ENCODE data around the gene WNT2B. TPM values are rescaled to one million over a fixed set of nuclear protein-coding genes. Genes with fewer than 3 reads are reported as not detected.
"Not testable (repeated sequence)": the region's sequence is repeated elsewhere in the genome, so short reads cannot be mapped to it uniquely, and the experiment has no call there.

The WNT2B gene
- polyA plus RNA-seq, 3 donors = 0.07 to 0.79 TPM; not detected in 1

DNA sequence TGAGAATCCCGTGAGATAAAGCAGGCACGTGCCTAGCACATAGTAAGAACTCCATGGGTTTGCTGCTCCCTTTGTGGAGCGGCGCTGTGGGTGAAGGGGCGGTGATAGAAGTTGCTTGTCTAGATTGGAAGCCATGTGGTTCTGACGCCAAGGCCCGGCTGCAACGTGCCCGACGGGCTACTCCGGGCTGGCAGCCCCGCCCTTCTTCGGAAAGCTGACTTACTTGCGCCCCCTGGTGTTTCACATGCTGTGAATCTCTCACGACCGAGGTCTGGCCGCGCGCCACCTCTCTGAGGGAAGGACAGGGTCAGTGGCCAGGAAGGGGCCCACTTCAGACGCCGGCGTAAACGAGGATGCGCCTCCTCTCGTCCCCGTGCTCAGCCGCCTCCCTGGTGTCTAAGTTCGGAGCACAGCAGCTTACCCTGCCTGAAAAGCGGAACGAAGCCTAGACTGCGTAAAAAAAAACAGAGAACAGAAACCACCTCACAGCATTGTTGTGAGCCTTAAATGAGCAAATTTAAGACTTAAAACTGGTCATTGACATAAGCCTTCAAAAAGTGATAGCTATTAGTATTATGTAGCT is 42.6 kb upstream of the WNT2B start:
- peak; percentile 83 for TF ChIP-seq CTCF (IDR thresholded peaks at IDR 0.05)
- peaks cover 42% of the 10 kb centered on the region for H3K4me1 Mint-ChIP-seq
- Histone ChIP-seq H3K4me3 (replicated peaks in 1 of 3; ENCODE audit: low read depth in 2 of 3, low read length in 3 of 3) (peak overlapping the region in 2 of 3 experiments; percentile 0 to 49), H3K27me3 (ENCODE audit: control insufficient read depth in 2 of 2, insufficient read depth in 2 of 2, low read length in 2 of 2) (no peaks in the 10 kb centered on the region), H2AFZ (ENCODE audit: insufficient read depth, low read depth, low read length, poor library complexity, severe bottlenecking) (peak overlapping the region; percentile 62), H3K9ac (ENCODE audit: insufficient read depth, low read length, poor library complexity, severe bottlenecking) (no peak overlapping the region), H4K20me1 (ENCODE audit: insufficient read depth, low read length) (no peaks in the 10 kb centered on the region), H3K79me2 (ENCODE audit: insufficient read depth, low read length) (no peaks in the 10 kb centered on the region), H3K9me3 (replicated peaks in 1 of 2; ENCODE audit: control insufficient read depth in 1 of 2, insufficient read depth in 1 of 2, low read length in 2 of 2) (no peaks in the 10 kb centered on the region), H3K27ac (ENCODE audit: low read depth in 1 of 2, low read length in 2 of 2) (peak overlapping the region; percentile 69 to 87), H3K36me3 (replicated peaks in 1 of 2; ENCODE audit: control insufficient read depth in 1 of 2, insufficient read depth in 2 of 2, low read length in 2 of 2) (no peaks in the 10 kb centered on the region), H3K4me2 (replicated peaks; ENCODE audit: extremely low read depth, low read length, poor library complexity, severe bottlenecking) (peak overlapping the region; percentile 47), H3K4me1 (ENCODE audit: control insufficient read depth in 1 of 2, insufficient read depth in 2 of 2, low read length in 2 of 2) (peaks cover 24 to 28% of the 10 kb centered on the region in 2 donors)
- peak overlapping the region; percentile 84 to 95 (median 89) for H3K27ac Mint-ChIP-seq
- intact Hi-C loops (cut with micrococcal nuclease) = loop anchor here (1.0 to 10.0 kb wide), 3 partner anchors 74 to 149 kb away; partner anchors contain the start of genes CAPZA1 (in 1 of the 2) and ST7L (in 1 of the 2)
- H3K27me3 Mint-ChIP-seq (ENCODE audit: low read depth in 3 of 3) = peaks cover 3 to 5% (median 3%) of the 10 kb centered on the region in 3 donors
- peak; percentile 96 to 98 (median 98) for DNase-seq
- under 1% methylated on average over 28 of the region's 31 CpGs for WGBS (ENCODE audit: insufficient coverage)
- H3K36me3 Mint-ChIP-seq = no peaks in the 10 kb centered on the region
- H3K9me3 Mint-ChIP-seq = peaks cover 0 to 2% (median 0%) of the 10 kb centered on the region in 7 donors
- H3K4me3 Mint-ChIP-seq = peak overlapping the region; percentile 66 to 78

- intact Hi-C loops (cut with micrococcal nuclease); H4K20me1 ChIP-seq (ENCODE audit: insufficient read depth, low read length); H3K9me3 ChIP-seq (replicated peaks in 1 of 2; ENCODE audit: control insufficient read depth in 1 of 2, insufficient read depth in 1 of 2, low read length in 2 of 2); H3K27ac ChIP-seq (ENCODE audit: low read depth in 1 of 2, low read length in 2 of 2); H3K36me3 ChIP-seq (replicated peaks in 1 of 2; ENCODE audit: control insufficient read depth in 1 of 2, insufficient read depth in 2 of 2, low read length in 2 of 2); DNase-seq; H3K27me3 Mint-ChIP-seq (ENCODE audit: low read depth in 3 of 3); H3K4me2 ChIP-seq (replicated peaks; ENCODE audit: extremely low read depth, low read length, poor library complexity, severe bottlenecking); H3K9ac ChIP-seq (ENCODE audit: insufficient read depth, low read length, poor library complexity, severe bottlenecking); H3K4me3 Mint-ChIP-seq; H2AFZ ChIP-seq (ENCODE audit: insufficient read depth, low read depth, low read length, poor library complexity, severe bottlenecking); H3K9me3 Mint-ChIP-seq; H3K4me3 ChIP-seq (replicated peaks in 1 of 3; ENCODE audit: low read depth in 2 of 3, low read length in 3 of 3); H3K27me3 ChIP-seq (ENCODE audit: control insufficient read depth in 2 of 2, insufficient read depth in 2 of 2, low read length in 2 of 2); H3K79me2 ChIP-seq (ENCODE audit: insufficient read depth, low read length); H3K36me3 Mint-ChIP-seq: not testable (repeated sequence)
- 100% methylated on average over 2 of the region's 7 CpGs for WGBS (ENCODE audit: insufficient coverage)
- peak overlapping the region in 2 of 7 donors; percentile 25 to 74 for H3K27ac Mint-ChIP-seq
- peaks cover 24 to 28% of the 10 kb centered on the region in 2 donors for H3K4me1 ChIP-seq (ENCODE audit: control insufficient read depth in 1 of 2, insufficient read depth in 2 of 2, low read length in 2 of 2)
- H3K4me1 Mint-ChIP-seq = peaks cover 39% of the 10 kb centered on the region
These were observed 38.4 kb upstream of the WNT2B start for GRCh38 chr1:112470324-112470723.
